HL-60/S4 (cell line): ENCODE data around the gene CRYL1.

Experiments
- in situ Hi-C: fragments of 300-500 bp; cut with MboI; formaldehyde crosslinking; loops from 2 replicates; pipeline ENCODE4 v1.14.3; 2022; ENCODE audit warnings: low sequenced_read_pairs

Gene CRYL1

DNA sequence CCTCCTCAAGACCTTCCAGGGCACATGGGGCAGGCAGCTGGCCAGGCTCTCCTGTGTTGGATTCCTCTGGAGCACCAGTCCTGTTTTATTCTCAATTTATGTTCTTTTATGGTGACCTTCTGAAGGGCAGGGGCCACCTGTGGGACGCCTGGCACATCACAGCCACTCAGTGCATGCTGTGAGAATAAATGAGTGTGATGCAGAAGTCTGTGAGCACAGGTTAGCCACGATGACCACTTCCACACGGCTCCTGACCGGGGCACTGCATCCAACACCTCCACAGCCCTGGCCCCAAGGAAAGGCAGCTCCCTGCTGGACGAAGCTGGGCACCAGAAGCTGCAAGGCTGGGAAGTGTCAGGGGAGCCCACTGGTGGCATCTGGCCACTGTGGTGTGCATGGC, 122.8 kb downstream of the CRYL1 start:
- in situ Hi-C loops, result no loop called here

DNA sequence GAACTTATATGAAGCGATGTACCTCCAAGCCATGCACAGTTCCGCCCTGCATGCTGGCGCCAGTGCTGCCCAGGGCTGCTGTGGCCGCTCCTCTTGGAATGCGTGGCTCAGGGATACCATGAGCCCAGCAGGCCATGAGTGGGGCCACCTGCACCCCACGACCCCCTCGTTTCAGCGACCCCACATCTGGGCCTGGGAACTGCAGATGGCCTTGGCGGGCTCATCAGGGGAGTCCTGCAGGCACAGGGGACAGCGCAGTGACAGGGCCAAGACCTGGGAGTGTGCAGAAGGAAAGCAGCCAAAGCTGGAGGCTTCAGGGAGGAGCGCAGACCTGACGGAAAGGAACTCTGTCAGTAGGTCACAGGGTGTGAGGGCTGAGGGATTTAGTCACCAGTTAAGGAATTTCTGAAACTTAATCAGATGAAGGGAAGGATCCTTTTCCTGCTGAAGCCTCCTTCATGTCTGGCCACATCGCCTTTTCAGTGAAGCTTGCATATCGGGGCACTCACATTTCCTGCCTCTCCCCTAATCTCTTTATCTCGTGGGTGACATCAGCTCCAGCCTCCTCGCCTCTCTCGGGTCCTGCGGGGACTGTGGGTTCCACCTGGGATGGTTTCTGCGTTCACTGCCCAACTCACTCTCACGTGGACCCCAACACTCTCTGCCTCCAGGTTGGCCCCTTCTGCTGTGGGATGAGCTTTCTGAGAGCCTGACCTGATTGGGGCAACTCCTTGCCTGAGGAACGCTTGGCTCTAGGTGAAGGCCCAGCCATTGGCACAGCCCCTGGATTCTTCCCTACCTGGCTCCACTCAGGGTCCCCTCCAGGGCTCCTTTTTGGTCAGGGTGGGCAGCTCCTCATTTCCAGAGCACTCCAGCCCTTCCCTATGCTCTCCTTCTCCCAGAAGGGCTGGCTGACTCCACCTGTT, 123.5 kb downstream of the CRYL1 start:
- in situ Hi-C loops, result no loop called here

DNA sequence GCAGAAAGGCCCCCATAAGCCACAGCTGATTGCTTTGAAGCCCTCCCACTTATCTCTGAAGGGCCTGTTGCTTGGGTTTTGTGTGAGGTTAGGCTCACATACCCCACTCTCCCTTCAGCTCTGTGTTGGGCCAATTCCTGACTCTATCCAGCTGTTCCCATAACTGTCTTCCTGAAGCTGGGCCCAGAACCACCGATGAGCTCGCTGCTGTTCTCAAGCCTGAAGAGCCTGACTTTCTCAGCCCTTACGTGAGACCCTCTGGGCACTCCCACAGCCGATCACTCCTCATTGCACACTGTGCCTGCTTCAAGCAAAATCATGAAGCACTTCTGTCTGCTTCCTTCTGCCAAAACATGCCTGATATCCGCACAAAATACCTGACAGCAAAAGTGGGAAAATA, 124.1 kb downstream of the CRYL1 start:
- in situ Hi-C loops, result no loop called here

DNA sequence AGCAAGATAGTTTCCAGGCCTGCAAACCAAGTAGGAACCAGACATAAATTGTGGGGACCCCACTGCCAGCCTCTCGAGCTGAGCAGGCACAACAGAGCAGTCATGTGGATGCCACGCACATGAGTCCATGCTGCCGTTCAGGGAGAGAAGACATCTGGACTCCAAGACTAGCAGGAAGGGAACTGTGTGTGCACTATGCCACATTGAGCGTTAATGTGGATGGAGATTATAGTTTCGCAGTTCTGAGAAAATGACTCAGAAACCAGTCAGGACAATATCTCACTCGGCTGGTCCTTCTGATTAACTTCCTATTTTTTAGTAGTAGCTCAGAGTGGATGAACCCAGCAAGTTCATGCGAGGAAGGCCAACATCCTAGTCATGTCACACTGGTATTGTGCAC, 124.9 kb downstream of the CRYL1 start:
- in situ Hi-C loops, result no loop called here

DNA sequence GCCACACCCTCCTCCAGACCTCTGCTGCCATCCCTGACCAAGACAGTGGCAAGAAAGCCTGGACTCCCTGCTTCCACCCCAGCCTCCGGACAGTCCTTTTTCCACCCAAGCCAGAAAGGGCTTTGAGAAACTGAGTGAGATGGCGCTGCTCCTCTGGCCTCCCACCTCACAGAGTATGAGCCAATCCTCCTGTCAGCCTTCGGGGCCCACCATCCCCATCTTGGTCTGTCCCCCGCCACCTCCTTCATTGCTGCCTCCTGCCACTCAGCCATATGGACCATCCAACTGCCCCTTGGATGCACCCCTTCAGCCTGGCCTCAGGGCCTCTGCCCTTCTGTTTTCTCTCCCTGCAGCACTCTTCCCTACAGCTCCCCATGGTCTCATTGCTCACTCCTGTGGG, 125.7 kb downstream of the CRYL1 start:
- in situ Hi-C loops, result no loop called here

DNA sequence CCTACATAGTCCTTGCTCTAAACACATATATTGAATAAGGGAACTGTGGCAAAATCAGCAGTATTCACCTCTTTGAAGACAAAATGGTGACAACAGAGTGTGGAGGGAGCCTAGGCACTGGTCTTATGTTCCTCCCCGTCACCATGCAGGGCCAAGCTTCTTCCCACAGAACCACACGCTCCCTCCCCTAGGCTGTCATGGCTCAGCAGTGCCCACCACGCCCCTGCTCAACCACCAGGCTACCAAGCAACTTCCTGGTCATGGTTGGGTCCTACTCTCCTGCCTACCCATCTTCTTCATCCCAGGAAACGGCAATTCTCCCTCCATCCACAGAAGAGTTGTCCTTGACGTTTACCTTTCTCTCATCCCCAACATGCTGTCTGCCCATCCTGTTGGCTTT, 126.1 kb downstream of the CRYL1 start:
- in situ Hi-C loops, result no loop called here

DNA sequence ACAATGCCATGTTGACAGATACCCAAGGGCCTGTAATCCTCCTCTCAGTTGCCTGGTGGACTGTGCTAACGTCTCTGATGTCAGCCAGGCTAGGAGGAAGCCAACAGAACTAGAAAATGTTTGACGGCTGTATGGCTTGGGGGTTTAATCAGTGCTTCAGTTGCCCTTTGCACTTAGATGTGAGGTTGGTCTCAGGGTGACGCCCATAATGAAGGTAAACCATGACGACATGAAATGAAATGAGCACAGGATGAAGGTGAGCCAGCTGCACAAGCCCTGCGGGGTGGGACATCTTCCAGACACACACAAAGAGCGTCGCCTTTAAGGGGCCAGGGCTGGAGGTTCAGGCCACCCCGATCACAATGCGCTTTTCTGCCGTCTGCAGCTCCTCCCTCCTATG, 127.2 kb downstream of the CRYL1 start:
- in situ Hi-C loops, result no loop called here

DNA sequence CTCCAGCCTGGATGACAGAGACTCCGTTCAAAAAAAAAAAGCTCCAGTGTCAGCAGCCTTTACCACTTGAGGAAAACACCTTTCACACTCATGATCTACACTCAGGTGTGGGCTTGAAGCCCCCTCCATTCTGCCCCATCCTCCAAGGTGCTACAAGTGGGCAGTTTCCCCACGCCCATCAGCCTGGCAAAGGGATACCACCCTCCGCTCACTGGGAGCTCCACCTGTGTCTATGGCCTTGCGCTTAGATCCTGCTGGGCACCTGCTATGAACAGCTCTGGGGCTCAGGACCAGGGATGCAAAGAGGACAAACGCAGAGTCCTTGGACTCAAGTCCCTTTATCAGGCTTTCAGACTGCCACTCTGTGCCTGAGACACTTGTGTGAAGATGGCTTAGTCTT, 127.8 kb downstream of the CRYL1 start:
- in situ Hi-C loops, result no loop called here

DNA sequence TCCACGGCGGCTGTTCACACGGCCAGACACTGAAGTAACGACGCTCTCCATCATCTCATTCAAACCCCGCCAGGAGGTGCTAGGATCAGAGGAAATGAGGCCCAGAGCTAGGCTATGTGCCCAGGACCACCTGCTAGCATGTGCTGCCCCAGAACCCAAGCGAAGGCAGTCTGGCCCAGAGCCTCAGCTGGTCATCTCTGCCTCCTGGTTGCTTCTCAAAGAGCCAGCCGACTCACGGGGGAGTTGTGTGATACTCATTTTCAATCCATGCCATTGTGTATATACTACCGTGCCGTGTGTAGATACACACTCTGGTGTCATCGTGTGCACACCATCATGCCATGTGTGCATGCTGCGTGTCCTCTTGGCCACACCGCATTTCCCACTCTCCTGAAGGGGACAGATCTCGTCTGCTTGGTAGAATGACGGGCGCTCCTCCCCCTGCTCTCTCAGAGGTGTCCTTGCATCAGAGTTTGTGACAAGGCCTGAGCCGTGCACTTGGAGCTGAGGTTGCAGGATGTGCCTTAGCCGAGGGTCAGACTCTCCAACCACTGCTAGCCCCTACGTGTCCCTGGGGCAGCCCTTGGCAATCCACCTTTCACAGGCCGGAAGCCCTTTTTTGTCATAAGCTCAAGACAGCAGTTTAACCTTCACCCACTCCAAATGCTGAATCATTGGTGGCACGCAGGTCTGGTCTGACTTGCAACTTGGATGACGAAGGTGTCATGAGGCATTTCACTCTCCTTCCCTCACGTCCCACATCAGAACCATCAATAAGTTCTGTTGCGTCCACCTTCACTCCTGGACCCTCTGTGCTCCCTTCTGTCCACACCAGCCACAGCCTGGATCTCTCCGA, 130.4 kb downstream of the CRYL1 start:
- in situ Hi-C loops, result no loop called here

DNA sequence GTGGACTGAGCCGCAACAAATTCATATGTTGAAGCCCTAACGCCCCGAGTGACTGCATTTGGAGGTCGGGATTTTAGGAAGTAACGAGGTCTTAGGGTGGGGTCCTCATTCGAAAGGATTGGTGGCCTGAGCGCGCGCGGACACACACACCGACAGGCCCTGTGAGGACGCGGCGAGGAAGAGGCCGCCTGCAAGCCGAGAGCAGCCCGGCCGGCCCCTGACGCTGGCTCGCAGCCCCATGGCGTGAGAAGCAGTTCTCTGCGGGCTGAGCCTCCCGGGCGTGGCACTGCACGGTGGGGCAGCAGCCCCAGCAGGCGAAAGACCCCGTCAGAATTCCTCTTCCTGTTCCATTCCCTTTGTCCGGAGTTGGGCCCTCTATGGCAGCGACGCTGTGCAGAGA, 131.2 kb downstream of the CRYL1 start:
- in situ Hi-C loops, result no loop called here

DNA sequence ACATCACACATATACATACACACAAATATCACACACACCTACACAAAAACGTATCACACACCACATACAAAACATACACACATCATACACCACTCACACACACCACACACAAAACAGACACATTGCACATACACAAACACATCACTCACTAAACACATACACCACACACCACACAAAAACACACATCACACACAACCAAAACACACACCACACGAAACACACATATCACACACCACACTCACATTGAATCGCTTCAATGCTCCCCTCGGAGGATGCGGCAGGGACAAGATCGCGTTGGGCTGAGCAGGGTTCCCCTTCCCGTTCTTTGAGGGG, 131.5 kb downstream of the CRYL1 start:
- in situ Hi-C loops, result no loop called here

DNA sequence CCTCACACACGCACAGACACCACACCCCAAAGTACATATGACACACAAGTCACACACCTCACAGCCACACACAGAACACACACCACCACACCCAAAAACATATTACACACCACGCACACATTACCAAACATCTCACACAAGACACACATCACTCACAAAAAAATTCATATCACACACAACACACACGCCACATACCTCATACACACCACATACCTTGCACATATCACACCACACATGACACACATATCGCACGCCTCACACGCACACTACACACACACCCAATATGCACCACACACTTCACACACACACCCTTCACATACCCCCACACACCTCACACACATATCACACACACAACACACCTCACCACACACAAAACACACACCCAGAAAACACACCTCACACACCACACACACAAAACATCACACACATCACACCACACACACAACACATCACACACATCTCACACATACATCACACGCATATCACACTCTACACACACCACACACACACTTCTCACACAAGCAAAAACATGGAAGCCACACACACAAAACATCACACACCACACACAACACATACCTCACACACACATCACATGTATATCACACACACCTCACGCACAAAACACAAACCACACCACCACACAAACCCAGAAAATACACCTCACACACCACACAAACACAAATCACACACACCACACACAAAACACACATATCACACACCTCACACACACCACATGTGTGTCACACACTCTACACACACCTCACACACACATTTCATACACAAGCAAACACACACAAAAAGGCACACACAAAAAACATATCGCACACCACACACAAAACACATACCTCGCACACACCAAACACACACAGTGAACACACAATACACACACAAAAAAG, 132.1 kb downstream of the CRYL1 start:
- in situ Hi-C loops, result no loop called here

DNA sequence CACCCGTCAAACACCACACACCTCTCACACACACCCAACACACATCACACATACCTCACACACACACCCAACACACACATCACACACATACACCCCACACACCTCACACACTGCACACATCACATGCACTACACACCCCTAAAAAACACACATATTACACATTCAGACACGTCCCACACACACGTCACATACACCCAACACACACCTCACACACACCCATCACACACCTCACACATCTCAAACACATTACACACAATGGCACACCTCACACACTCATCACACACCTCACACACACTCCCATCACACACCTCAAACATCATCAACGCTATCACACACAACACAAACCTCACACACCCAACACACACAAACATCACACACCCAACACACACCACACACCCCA, 133.1 kb downstream of the CRYL1 start:
- in situ Hi-C loops, result no loop called here

DNA sequence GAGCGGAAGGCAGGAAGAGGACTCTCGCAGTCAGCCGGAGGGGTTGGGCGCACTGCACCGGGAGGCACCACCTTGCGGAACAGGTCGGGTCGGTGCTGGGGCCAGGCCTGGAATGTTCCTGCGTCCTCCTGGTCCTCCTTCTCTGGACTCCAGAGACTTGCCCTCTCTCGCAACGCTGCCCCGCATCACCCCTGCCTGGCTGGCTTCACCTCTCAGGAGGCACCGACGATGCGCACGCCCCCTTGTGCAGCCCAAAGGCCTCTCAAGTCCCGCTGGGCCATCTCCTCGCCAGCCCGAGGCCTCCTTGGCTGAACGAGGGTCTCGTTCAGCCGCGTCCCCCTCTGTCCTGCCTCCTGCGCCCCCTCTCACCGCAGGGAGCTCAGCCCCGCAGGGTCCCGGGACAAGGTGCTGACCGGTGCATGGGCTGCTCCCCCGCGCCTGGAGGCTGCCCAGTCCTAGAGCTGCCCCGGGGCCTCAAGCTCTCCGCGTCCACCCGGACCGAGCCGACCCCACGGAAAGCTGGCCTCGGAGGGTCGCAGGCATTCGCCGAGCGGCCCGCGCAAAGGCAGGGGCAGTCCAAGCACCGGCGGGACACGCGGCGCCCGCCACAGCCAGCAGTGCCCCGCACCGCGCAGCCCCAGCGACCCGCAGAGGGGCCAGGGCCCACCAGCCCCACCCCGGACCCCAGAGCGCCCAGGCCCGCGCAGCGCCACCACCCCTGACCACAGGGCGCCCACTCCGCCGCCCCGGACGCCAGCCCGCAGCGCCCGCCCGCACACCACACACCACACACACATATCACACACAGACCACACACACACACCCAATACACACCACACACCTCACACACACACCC, 133.8 kb downstream of the CRYL1 start:
- in situ Hi-C loops, result no loop called here

DNA sequence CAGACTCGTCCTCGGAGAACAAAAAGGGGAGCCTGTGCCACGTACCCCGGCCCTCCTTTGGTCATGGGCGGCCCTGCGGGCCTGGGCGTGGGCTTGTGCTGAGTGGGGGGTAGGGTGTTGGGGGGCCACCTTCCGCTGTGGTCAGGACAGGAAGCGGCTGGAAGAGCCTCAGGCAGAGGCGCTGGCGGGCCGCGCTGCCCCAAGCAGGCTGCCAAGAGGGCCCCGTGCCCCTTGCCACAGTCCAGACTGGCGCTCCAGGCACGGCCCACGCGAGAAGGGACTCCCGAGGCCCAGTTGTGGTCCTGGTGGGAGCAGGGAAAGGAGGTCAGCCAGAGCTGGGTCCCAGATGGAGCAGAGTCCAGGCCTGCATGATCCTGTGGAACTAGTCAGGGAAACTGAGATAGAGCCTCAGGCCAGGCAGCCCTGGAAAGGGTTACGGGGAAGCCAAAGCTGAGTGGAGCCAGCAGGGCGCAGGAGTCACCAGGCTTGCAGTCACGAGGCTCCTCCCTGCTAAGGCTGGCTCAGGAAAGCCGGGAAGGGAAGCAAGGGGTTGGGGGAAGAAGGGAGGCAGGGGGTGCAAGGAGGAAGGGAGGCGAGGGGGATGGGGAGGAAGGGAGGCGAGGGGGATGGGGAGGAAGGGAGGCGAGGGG, 135.0 kb downstream of the CRYL1 start:
- in situ Hi-C loops, result no loop called here

DNA sequence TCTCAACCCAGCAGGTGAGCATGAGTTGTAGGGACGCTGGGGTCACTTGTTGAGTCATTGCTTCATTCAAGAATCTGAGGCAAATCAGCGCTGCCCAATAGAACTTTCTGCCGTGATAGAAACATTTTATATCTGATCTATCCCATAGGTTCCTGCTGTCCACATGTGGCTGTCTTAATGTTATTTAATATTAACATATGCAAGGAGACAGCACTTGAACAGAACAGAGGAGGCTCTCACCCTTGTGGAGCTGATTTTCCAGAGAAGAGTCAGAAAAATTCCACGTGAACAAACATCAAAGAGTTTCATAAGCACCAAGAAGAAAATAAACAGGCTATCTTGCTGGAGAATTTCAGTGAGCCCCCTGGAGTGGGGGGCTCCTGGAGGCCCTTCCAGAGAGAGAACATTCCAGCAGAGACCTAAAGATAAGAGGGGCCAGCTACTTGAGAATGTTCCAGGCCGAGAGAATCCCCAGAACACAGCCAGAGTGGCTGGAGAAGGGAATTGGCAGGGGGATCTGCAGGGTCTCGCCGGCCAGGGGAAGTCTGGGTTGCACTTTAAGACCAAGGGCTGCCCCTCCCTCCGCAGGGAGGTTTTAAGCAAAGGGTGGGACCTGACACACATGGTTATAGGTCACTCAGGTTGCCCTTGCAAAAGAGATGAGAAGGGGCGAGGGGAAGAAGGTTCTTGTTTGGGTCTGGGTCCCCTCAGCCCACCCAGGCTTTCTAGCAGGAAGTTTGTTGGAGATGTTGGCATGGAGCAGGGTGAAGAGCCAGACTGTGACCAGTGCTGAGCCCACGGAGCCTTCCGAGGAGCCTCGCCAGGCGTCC, 135.7 kb downstream of the CRYL1 start:
- in situ Hi-C loops, result no loop called here

DNA sequence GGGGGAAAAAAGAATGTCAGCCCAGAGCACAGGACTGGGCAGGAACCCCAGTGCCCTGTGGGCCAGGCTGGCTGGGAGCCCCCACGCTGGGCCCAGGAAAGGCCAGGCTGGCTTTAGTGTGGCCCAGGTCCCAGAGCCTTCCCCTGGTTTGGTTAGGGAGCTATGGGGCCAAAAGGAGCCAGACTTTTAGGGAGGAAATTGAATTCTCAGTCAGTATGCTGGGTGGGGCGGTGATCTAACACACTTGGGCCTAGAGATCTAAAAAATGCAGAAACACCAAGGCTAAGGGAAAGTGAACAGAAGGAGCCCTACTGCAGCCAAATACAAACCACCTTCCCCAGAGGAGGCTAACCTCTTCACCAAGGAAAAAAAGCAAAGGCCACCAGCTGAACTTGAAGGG, 137.5 kb downstream of the CRYL1 start:
- in situ Hi-C loops, result no loop called here

DNA sequence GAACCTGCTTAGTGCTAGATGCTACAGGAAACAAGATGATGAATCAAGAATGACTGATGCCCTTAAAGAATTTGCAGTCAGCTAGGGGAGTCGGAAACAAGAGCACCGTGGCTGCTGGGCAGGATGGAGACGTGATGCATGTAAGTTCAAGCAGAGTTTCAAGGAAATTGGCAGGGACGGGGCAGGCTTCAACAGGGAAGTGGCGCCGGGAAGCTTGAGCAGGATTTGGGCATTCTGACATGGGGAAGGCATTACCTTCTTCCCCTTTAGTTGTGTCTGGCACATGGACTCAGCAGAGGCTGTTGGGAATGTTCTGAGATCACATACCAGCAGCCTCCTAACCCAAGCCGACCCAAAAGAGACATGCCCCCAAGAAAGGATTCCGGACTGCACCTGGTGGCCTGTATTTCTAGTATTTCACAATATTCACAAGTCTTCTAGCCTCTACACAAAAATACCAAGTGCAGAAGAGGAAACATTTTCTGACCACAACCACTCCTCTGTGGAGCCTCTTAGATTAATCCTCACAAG, 138.2 kb downstream of the CRYL1 start:
- in situ Hi-C loops, result no loop called here

DNA sequence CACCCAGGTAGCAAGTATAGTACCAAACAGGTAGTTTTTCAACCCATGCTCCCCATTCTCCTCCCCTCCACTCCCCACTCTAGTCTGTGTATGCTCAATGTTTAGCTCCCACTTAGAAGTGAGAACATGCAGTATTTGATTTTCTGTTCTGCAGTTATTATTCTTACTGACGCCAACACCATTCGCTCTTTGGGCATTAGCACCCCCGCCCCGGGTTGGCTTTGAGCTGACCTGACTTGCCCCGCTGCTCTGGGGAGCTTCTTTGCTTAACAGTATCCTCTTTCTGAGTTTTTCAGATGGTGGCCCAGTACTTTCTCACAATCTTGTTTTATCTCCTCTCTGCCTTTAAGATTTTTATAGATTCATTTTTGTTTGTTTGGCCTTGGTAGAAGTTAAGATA, 138.7 kb downstream of the CRYL1 start:
- in situ Hi-C loops, result no loop called here
